Measurements from ENCODE around the gene RHCE.
"Not testable (repeated sequence)": the region's sequence is repeated elsewhere in the genome, so short reads cannot be mapped to it uniquely, and the experiment has no call there.

GRCh38 chr1:25388691-25389090, 31.9 kb downstream of the RHCE start:
- TF ChIP-seq, protein P1, sequence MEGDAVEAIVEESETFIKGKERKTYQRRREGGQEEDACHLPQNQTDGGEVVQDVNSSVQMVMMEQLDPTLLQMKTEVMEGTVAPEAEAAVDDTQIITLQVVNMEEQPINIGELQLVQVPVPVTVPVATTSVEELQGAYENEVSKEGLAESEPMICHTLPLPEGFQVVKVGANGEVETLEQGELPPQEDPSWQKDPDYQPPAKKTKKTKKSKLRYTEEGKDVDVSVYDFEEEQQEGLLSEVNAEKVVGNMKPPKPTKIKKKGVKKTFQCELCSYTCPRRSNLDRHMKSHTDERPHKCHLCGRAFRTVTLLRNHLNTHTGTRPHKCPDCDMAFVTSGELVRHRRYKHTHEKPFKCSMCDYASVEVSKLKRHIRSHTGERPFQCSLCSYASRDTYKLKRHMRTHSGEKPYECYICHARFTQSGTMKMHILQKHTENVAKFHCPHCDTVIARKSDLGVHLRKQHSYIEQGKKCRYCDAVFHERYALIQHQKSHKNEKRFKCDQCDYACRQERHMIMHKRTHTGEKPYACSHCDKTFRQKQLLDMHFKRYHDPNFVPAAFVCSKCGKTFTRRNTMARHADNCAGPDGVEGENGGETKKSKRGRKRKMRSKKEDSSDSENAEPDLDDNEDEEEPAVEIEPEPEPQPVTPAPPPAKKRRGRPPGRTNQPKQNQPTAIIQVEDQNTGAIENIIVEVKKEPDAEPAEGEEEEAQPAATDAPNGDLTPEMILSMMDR (IDR thresholded peaks at IDR 0.05): not testable (repeated sequence)
- not testable (repeated sequence) for TF ChIP-seq POLR2A (IDR thresholded peaks at IDR 0.05)

All from heart left ventricle (tissue), 13 donors.